HL-60 (cell line): ENCODE results near the gene CCDC116.

ENCODE experiments used
- DNase-seq, 2 experiments: peaks; one replicate each; pipeline ENCODE4 v3.0.0-alpha.2; 2010 to 2020; ENCODE audit warnings: low read depth in 1 of 2, low spot score in 1 of 2
- H3K27ac ChIP-seq: fragments of 250-450 bp; sonication (Bioruptor Pico); replicated peaks from 2 replicates; pipeline ENCODE4 v1.5.1; 2020; ENCODE audit warnings: mild to moderate bottlenecking, moderate library complexity
- H3K27me3 ChIP-seq: fragments of 250-450 bp; sonication (Bioruptor Pico); 2 replicates; pipeline ENCODE4 v1.5.1; 2021; ENCODE audit warnings: mild to moderate bottlenecking, moderate library complexity; ENCODE audit not compliant: insufficient read depth, poor library complexity, severe bottlenecking
- H3K4me3 ChIP-seq: replicated peaks from 2 replicates; pipeline ENCODE4 v1.5.1; 2011; ENCODE audit warnings: mild to moderate bottlenecking, control low read depth, low read length; ENCODE audit not compliant: insufficient read depth
- GABPA ChIP-seq: IDR thresholded peaks from 2 replicates; pipeline ENCODE4 v1.6.1; 2012; ENCODE audit warnings: low read depth
- POLR2AphosphoS5 ChIP-seq: IDR thresholded peaks from 2 replicates; pipeline ENCODE4 v1.6.1; 2012; ENCODE audit warnings: low read depth
- REST ChIP-seq: IDR thresholded peaks from 2 replicates; pipeline ENCODE4 v1.6.1; 2012; ENCODE audit warnings: low read depth; ENCODE audit not compliant: insufficient replicate concordance
- SPI1 ChIP-seq: IDR thresholded peaks from 2 replicates; pipeline ENCODE4 v1.6.1; 2012; ENCODE audit warnings: low read depth, mild to moderate bottlenecking, borderline replicate concordance
- TF ChIP-seq, protein P1 (sequence below): IDR thresholded peaks from one replicate; pipeline ENCODE4 v1.5.1; 2011; ENCODE audit warnings: low read length, control low read depth, inconsistent platforms; ENCODE audit not compliant: insufficient read depth

Gene CCDC116

DNA sequence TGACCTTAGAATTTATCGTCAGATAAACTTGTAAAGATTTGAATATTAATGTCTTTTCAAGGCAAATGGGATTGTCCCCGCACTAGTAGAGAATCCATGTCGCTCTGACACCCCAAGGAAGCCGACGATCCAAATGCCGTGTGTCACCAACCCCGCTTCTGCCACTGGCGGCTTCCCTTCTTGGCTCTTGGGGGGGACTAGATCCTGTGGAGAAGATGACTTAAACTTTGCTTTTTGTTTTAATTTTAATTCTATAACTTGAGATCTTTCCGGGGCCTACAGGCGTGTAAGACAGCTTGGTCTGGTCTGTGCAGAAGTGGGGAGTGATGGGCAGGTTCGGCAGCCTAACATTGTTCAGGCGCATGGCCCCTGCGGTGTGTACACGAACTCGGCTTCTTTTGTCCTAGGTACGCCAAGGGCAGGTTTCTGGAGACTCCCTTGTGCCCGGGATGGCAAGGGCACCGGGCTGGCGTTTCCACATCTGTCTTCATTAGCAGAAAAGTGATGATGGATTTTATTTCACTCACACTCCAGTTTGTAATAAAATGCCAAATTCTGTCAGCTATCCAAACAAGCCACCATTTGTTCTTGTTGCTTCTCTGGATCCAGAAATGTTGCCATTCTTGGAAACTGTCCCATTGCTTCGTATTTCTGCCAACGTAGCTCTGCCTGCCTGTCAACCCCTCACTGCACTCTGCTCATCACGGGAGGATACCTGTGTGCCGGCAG is 9.5 kb upstream of the CCDC116 start:
- no peak for DNase-seq
- no peaks in the 10 kb centered on the region for H3K27me3 ChIP-seq
- peak; percentile 13; the same call in 1 of the 2 replicates for TF ChIP-seq POLR2AphosphoS5
- no peak for TF ChIP-seq GABPA
- no peak overlapping the region for H3K4me3 ChIP-seq
- peak overlapping the region; percentile 38 for H3K27ac ChIP-seq

DNA sequence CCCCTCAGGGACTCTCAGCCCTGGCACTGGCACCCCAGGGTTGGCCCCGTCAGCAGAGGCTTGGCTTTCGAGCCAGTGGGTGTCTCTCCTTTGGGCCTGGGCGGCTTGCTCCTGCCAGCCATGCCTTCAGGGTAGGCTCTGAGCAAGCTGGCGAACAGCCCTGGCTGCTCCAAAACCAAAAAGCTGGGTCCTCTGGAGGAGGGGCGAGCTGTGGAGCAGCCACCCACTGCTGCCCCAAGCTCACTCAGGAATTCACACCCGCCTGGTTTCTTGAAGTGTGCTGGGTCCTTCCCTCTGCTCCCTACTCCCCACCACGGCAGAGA is 9.0 kb upstream of the CCDC116 start:
- Histone ChIP-seq H3K4me3 (no peak overlapping the region), H3K27me3 (no peaks in the 10 kb centered on the region), H3K27ac (no peak overlapping the region)
- TF ChIP-seq GABPA: no peak
- no peak for TF ChIP-seq REST
- TF ChIP-seq, protein P1, sequence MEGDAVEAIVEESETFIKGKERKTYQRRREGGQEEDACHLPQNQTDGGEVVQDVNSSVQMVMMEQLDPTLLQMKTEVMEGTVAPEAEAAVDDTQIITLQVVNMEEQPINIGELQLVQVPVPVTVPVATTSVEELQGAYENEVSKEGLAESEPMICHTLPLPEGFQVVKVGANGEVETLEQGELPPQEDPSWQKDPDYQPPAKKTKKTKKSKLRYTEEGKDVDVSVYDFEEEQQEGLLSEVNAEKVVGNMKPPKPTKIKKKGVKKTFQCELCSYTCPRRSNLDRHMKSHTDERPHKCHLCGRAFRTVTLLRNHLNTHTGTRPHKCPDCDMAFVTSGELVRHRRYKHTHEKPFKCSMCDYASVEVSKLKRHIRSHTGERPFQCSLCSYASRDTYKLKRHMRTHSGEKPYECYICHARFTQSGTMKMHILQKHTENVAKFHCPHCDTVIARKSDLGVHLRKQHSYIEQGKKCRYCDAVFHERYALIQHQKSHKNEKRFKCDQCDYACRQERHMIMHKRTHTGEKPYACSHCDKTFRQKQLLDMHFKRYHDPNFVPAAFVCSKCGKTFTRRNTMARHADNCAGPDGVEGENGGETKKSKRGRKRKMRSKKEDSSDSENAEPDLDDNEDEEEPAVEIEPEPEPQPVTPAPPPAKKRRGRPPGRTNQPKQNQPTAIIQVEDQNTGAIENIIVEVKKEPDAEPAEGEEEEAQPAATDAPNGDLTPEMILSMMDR: no peak
- no peak; the same call in 1 of the 2 replicates for TF ChIP-seq POLR2AphosphoS5
- no peak for TF ChIP-seq SPI1
- no peak for DNase-seq

DNA sequence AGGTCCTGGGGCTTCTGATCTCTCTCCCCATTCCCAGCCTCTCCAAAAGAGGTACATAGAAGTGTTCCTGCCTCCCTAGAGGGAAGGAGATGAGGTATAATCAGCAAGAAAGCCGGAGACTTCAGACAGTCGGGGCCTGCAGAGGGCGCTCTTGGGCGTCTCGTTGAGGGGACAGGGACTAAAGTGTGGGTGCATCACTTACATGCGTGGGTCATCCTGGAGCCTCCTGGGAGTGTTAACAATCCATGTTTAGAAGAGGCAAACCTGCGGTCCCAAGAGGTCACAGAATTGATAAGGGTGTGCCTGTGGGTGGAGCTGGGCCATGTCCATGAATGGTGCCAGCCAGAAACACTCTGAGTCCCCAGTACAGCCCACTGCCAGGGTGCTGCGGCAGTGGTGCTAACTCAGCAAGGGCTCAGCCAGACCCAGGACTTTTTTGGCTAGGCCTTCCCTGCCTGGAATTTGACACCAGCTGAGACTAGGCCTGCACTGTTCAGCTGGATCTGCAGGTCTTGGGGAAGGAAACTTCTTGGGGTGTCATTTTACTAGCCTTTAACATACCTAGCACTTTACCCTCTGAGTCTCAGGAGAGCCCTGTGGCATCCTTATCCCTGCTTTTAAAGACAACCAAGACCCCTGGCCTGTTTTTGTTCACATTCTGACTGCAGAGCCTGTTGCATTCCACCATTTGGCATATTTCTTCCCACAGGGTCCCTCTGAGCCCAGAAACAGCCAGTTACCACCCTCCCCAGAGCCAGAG is 8.3 kb upstream of the CCDC116 start:
- Histone ChIP-seq H3K27me3 (no peaks in the 10 kb centered on the region), H3K4me3 (no peak overlapping the region), H3K27ac (peak overlapping the region; percentile 54)
- TF ChIP-seq SPI1 (no peak), REST (no peak), POLR2AphosphoS5 (peak; percentile 13; the same call in 1 of the 2 replicates), GABPA (no peak)
- TF ChIP-seq, protein P1: peak; percentile 1
- peak in 1 of 2 experiments; percentile 38 for DNase-seq

DNA sequence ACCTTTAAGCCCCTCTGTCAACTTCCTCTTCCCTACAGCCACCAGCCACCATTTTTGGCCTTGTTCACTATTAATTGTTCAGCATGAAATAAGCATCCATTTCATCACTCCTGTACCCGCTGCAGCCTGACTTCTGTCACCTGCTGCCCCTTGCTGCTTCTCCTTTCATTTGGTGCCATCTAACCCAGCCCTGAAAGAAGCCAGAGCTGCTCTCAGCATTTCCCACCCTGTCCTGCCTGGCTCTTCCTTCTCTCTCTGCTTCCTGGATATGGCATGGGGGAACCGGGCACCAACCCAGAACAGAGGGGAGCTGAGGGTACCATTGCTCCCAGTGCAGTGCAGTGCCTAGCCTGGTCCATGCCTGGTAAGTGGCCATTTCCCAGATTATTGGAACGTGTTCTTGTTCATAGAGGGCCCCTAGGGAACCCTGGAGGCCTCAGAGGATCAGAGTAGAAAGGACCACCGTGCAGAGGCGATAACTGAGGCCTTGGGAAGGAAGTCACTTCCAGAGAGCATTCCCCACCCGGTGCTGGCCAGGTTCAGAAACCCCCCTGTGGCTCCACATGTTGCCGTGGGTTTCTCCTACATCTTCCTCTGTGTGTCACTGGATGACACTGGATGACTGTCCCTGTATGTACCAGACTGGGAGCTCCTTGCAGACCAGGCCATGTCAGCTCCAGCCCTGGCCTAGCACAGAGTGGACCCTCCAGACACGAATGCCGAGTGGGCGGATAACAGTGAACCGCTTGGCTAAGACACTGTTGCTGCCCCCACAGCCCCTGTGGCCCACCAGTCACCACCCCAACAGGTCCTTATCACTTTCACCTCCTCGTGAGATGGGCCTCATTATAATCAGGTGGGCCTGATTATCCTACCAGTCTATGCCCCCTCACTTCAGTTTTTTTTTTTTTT is 7.4 kb upstream of the CCDC116 start:
- Histone ChIP-seq H3K4me3 (no peak overlapping the region), H3K27me3 (no peaks in the 10 kb centered on the region), H3K27ac (peak overlapping the region; percentile 38)
- TF ChIP-seq REST (no peak), GABPA (no peak), SPI1 (peak; percentile 36; the same call in 1 of the 2 replicates), POLR2AphosphoS5 (peak; percentile 57)
- peak; percentile 57 to 84 for DNase-seq
